Measurements from ENCODE around the gene XPO1.

- TF ChIP-seq POLR2A (IDR thresholded peaks at IDR 0.05) (no peak), POLR2AphosphoS5 (IDR thresholded peaks at IDR 0.05; ENCODE audit: insufficient read depth in 1 of 2, low read depth in 1 of 2) (no peak)
- TF ChIP-seq, protein P1, sequence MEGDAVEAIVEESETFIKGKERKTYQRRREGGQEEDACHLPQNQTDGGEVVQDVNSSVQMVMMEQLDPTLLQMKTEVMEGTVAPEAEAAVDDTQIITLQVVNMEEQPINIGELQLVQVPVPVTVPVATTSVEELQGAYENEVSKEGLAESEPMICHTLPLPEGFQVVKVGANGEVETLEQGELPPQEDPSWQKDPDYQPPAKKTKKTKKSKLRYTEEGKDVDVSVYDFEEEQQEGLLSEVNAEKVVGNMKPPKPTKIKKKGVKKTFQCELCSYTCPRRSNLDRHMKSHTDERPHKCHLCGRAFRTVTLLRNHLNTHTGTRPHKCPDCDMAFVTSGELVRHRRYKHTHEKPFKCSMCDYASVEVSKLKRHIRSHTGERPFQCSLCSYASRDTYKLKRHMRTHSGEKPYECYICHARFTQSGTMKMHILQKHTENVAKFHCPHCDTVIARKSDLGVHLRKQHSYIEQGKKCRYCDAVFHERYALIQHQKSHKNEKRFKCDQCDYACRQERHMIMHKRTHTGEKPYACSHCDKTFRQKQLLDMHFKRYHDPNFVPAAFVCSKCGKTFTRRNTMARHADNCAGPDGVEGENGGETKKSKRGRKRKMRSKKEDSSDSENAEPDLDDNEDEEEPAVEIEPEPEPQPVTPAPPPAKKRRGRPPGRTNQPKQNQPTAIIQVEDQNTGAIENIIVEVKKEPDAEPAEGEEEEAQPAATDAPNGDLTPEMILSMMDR (IDR thresholded peaks at IDR 0.05) = no peak
Observed at GRCh38 chr2:61558160-61558559, 20.0 kb upstream of the XPO1 start.

Data from vagina (tissue), 2 donors.